SK-N-DZ (cell line): Measurements from ENCODE around the gene C2CD4C.
"Not testable (repeated sequence)": the region's sequence is repeated elsewhere in the genome, so short reads cannot be mapped to it uniquely, and the experiment has no call there.

Experiments
- DNase-seq: peaks from one replicate; pipeline ENCODE4 v3.0.0-alpha.2; 2015; ENCODE audit warnings: low spot score

The C2CD4C gene

GRCh38 chr19:438416-438958 lies 29.5 kb upstream of the C2CD4C start:
- DNase-seq = no peak

DNA sequence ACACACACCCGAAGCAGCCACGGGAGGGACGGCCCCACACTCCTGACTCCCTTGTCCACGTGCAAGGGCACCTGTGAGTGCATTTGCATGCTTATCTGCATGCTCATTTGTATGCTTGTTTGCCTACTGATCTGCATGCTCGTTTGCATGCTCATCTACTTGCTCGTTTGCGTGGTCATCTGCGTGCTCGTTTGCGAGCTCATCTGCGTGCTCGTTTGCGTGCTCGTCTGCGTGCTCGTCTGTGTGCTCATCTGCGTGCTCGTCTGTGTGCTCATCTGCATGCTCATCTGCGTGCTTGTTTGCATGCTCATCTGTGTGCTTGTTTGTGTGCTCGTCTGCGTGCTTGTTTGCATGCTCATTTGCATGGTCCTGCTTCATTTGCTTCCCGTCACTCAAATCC lies 28.1 kb upstream of the C2CD4C start:
- DNase-seq = no peak

DNA sequence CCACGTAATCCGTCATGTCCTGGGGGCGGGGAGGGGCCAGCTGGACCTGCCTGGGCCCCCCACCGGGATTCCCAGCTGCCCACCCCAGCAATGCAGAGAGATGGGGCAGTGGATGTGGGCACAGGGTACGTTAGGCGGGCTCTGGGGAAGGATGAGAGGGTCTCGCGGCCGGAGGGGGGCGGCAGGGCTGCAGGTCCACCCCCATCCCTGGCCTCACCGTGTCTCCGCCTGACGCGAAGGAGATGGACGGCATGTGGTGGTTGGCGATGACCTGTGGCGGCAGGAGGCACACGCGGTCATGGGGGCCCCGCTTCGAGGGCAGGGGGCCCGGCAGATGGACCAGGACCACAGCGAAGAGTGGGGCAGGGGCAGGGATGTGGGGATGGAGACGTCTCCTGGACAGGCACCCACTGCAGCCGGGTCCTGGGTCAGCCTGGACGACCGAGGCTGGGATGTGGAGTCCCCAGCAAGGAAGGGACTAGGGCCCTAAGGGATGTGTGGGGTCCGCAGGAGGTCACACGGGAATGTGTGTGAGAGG lies 27.5 kb upstream of the C2CD4C start:
- DNase-seq = no peak

DNA sequence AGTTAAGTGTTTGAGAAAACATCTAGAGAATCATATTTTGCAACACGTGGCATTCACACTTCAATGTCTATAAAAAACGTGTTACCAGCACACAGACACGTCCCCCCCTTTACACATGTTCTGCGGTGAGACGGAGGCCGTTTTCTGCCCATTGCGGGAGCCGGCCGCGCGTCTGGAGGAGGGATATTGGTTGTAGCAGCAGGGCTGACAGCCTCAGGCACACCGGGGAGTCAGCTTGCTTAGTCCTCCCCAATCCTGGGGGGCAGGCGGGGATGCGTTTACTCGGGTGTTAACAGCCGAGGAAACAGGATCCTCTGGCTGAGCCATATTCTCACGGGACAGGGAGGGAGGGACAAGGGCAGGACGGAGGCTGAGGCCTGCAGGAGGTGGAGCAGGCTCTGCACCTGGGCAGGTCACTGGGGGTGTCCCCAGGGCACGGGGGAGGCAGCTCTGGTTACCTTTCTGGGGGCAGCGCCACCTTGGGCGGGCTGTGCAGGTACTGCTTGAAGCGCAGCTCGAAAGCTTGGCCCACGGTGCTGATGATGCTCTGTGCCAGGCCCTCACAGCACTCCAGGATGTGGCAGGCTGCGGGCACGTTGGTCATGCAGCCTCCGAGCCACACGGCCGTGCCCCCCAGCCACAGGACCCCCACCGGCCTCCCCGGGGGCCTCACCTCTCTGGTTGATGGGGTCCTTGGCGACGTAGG lies 26.9 kb upstream of the C2CD4C start:
- no peak for DNase-seq

- no peak for DNase-seq
Measured at GRCh38 chr19:435056-435706, 26.2 kb upstream of the C2CD4C start.

DNA sequence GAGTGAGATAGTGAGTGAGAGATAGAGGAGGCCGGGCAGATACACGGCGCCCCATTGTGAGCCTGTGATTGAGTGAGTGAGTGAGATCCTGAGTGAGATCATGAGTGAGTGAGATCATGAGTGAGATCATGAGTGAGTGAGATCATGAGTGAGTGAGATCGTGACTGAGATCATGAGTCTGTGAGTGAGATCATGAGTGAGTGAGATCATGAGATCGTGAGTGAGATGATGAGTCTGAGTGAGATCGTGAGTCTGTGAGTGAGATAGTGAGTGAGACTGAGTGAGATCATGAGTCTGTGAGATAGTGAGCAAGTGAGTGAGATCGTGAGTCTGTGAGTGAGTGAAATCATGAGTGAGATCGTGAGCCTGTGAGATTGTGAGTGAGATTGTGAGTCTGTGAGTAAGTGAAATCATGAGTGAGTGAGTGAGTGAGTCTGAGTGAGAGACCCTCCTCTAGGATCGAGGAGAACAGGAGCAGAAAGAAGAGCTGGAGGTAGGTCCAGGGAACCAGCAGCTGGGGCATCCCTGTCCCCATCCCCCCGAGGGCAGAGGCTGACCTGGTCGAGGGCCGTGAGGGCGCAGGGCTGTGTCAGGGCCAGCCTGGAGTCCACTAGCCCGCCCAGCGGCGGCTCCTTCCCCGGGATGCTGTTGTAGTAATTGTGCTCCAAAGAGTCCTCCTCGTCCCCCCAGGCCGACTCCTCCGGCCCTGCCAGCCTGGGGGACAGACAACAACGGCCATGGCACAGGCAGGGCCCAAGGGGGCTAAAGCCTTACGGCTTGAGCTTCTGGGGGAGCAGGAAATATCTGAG lies 25.4 kb upstream of the C2CD4C start:
- DNase-seq = no peak

GRCh38 chr19:430701-431100 lies 21.8 kb upstream of the C2CD4C start:
- DNase-seq = no peak

- DNase-seq = no peak
Measured at GRCh38 chr19:428149-428548, 19.2 kb upstream of the C2CD4C start.

DNA sequence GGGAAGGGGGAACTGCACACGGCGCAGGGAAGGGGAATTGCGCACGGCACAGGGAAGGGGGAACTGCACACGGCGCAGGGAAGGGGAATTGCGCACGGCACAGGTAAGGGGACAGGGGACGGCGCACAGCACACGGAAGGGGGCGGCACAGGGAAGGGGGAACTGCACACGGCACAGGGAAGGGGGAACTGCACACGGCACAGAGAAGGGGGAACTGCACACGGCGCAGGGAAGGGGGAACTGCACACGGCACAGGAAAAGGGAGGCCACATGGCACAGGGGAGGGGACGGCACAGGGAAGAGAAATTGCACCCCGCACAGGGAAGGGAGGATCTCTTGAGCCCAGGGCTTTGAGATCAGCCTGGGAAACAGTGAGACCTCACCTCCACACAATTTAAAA lies 18.7 kb upstream of the C2CD4C start:
- not testable (repeated sequence) for DNase-seq

DNA sequence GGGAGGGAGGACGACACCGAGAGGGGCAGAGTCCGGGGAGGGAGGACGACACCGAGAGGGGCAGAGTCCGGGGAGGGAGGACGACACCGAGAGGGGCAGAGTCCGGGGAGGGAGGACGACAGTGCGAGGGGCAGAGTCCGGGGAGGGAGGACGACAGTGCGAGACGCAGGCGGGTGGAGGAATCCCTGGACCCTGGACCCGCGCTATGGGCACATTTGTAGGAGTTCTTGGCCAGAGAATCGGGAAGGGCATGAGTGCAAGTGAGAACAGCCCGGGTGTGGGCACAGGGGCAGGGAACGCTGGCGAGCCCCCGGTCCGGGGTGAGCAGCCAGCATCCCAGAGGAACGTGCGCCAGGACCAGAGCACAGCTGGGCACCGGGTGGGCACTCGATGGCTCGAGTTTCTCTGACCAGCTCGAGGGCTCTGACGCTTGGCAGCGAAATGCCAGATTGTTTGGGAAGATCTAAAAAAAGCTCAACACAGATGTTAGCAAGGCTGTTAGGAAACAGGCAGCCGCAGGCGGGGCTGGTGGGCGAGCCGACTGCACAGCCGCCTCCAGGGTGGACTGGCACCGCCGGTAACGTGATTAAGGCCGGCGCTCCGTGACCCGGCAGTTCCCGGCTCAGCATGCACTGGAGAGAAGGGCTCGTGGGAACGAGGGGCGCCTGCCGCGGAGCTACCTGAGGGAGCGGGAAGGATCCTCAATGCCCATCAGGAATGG lies 17.9 kb upstream of the C2CD4C start:
- peak; percentile 56 for DNase-seq

DNA sequence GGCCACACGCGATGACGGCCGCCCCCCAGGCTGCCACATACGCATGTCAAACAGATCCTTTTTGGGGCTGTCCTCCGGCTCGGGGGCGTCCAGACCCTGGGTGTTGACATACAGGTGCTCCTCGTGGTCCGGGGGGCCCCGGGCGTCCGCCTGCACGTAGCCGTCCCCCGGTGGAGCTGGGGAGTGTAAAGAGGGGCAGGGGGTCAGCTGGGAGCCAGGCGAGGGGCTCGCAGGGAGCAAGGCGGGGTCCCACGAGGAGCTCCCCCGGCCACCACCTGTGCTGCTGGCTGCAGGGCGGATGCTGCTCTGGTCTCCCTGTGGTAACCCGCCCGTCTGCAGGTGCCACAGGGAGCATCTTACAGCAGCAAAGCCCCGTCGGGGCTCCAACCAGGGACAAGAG lies 16.1 kb upstream of the C2CD4C start:
- no peak for DNase-seq

DNA sequence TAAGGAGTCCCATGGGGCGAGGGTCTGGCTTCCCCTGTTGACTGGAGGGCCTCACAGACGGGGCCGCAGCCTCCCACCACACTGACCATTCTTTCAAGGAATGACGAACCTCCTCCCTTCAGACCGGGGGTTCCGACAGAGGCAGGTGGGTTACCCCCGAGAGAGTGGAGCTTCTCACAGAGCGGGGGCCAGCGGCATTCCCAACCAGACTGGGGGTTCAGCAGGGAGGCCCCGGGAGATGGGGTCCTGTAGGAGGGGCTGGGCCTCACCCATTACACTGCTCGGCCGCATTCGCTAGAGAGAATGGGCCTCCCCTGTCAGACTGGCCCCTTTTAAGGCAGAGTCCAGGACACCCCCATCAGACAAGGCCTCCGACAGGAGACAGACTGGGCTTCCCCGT lies 15.6 kb upstream of the C2CD4C start:
- no peak for DNase-seq

DNA sequence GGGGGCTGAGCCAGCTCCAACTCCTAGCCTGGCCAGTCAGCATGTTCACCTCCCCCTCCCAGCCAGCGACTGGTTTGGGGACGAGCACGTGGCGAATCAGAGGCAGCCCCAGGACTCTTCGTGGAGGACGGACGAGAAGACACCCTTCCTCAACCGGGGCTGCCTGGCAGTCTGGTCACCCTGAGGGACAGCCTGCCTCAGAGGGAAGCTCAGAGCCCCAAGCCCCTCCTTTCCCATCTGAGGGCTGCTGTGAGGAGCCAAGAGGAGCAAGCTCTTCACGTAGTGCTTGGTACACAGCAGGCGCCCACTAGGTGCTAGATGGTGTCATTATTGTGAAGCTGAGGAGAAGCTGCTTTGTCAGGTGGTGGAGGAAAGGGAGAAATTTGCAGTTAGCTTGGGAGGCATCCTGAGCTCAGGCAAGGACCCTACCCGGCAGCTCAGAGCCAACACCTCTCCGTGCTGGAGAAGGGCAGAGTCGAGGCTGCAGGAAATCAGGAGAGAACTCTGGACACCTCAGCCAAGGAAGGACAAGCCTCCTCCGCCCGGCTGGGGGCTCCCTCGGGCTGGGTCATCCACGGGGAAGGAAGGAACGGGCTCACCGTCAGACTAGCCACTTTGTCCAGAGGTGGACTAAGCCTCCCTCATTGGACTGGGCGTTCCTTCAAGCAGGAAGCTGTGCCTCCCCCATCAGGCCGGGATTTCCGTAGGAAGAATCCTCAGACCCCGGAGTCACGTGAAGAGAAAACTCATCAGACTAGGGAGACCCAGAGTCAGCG lies 14.9 kb upstream of the C2CD4C start:
- DNase-seq = no peak

- not testable (repeated sequence) for DNase-seq
Measured at GRCh38 chr19:422917-423226, 13.9 kb upstream of the C2CD4C start.

DNA sequence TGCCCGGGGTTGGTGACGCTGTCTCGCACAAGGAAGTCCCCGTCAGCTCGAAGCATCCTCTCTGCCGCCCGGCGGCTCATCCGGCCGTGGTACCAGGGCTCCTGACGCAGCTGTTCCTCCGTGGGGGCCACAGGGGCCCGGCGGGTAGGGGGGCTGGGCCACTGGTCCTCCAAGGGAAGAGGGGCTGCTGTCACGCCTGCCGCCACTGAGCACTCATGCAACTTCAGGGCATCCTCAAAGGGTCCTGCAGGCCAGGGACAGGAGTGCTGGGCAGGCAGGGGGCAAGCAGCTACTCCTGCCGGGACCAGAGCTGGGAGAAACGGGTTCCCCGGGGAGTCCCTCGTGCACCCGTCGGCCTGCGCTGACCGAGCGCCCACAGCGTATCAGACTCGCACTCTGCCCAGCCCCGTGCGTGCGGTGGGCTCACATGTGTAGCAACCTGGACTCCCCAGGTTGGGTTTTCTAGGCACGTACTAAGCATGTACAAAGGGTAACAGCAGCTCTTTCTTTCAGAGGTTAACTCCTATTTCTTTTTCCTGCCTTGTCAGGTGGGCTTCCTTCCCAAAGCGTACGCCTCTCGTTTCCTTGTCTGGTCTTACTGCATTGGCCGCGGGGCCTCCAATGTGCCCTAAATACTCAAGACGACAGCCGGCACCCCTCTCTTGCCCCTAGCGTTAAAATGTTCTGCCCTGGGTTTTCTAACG lies 13.4 kb upstream of the C2CD4C start:
- no peak for DNase-seq

DNA sequence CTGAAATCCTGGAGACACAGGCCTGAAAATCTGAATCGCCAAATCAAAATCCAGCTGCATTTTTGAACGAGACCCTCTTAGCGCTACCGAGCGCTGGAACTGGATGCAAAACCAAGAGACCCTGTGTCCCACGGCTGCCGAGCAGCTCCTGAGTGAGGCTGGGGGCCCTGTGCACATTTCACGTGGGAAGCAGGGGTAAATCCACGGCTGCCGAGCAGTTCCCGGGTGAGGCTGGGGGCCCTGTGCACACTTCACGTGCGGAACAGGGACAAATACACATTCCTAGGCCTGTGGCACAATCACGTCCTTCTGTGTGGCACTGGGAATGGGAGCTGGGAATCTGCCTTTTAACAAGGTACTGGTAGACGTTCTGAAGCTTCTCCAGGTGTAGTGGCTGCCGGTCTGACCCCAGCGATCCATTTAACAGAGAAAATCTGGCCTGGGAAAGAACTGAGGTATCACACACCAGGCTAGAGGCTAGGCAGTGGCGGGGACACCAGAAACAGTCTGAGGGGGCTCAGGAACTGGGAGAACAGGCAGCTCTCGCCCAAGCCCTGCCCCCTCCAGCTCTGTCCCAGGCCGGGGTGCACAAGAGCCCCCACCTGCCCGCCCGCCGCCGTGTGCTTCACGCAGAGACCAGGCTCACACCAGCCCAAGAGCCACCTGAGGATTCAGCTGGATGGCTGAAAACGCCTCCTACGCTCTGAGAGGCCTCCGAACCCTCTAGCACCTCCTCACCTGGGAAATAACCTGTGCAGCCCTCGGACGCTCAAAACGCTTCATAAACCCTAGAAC lies 11.0 kb upstream of the C2CD4C start:
- no peak for DNase-seq

DNA sequence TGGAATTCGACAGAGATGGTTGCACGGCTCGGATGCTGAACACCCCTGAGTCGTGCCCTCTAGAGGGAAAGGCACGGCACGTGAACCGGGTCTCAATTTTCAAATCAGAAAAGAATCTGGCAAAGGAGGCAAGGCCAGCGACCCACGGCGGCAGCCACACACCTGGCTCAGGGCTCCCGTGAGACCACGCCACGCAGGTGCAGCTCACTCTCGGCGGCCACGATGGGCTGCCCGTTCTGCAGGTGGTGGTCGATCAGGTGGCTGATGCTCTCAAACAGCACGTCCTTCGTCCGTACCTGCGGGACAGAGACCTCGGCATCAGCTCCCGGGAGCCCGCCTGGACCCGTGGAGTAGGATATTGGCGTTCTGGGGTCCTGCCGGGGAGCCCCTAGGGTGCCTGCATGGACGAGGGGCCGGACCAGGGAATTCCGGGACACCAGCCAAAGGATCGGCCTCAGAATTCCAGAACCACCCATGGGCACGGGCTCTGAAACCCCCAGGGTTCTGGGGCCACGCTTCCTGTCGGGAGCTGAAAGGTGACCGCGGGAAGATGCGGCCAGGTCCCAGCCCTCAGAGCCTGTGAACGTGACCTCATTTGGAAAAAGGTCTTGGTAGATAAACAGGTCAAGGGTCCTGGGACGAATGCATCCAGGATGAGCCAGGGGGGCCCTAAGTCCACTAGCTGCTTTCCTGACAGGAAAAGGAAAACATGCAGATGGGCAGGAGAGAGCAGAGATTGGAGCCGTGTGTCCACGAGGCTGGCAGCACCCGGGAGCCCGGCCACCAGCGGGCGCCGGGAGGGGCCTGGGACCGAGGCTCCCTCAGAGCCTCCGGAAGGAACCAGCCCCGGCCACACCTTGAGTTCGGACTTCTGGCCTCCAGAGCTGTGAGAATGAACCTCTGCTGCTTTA lies 10.1 kb upstream of the C2CD4C start:
- DNase-seq = no peak

GRCh38 chr19:416416-416815 lies 7.5 kb upstream of the C2CD4C start:
- DNase-seq = no peak
